Astrocyte (in vitro differentiated cells and primary cell): ENCODE data around the gene SMAD7. TPM values are rescaled to one million over a fixed set of nuclear protein-coding genes. Genes with fewer than 3 reads are reported as not detected.

Source experiments
- DNase-seq: peaks from one replicate; pipeline ENCODE4 v3.0.0-alpha.2; 2010; ENCODE audit warnings: low read depth
- FAIRE-seq: peaks from 2 replicates; lab custom pipeline; 2011; peaks lifted over from hg19 to GRCh38; lab: Jason Lieb, UNC
- H2AFZ ChIP-seq: 2 replicates; pipeline ENCODE4 v1.6.0; 2012; ENCODE audit warnings: low read depth, low read length, inconsistent platforms
- H3K27ac ChIP-seq: 2 replicates; pipeline ENCODE4 v1.5.1; 2011; ENCODE audit warnings: low read depth, low read length, inconsistent platforms
- H3K27me3 ChIP-seq: 2 replicates; pipeline ENCODE4 v1.6.0; 2011; ENCODE audit warnings: low read length, inconsistent platforms; ENCODE audit not compliant: insufficient read depth
- H3K36me3 ChIP-seq: 2 replicates; pipeline ENCODE4 v1.5.1; 2011; ENCODE audit warnings: low read length, inconsistent platforms; ENCODE audit not compliant: insufficient read depth
- H3K4me1 ChIP-seq: 2 replicates; pipeline ENCODE4 v1.5.1; 2011; ENCODE audit warnings: low read length, inconsistent platforms; ENCODE audit not compliant: insufficient read depth
- H3K4me2 ChIP-seq: 2 replicates; pipeline ENCODE4 v1.6.0; 2012; ENCODE audit warnings: low read length, inconsistent platforms
- H3K4me3 ChIP-seq: 2 replicates; pipeline ENCODE4 v1.5.1; 2011; ENCODE audit warnings: low read depth, mild to moderate bottlenecking, low read length, inconsistent platforms; ENCODE audit not compliant: insufficient read depth
- H3K79me2 ChIP-seq: 2 replicates; pipeline ENCODE4 v1.6.0; 2012; ENCODE audit warnings: mild to moderate bottlenecking, low read length, inconsistent platforms; ENCODE audit not compliant: insufficient read depth
- H3K9ac ChIP-seq: 2 replicates; pipeline ENCODE4 v1.6.0; 2012; ENCODE audit warnings: mild to moderate bottlenecking, low read length, inconsistent platforms
- H3K9me3 ChIP-seq: 2 replicates; pipeline ENCODE4 v1.5.1; 2012; ENCODE audit warnings: low read depth, mild to moderate bottlenecking, low read length, inconsistent platforms; ENCODE audit not compliant: insufficient read depth
- H4K20me1 ChIP-seq: 2 replicates; pipeline ENCODE4 v1.6.0; 2012; ENCODE audit warnings: low read length, inconsistent platforms; ENCODE audit not compliant: insufficient read depth
- H3K27ac Mint-ChIP-seq: one replicate; pipeline ENCODE4 v1.8.0; 2021; ENCODE audit warnings: mild to moderate bottlenecking, mixed read lengths; ENCODE audit not compliant: unreplicated experiment
- H3K27me3 Mint-ChIP-seq: one replicate; pipeline ENCODE4 v1.8.0; 2021; ENCODE audit warnings: low read depth, mixed read lengths; ENCODE audit not compliant: unreplicated experiment
- H3K36me3 Mint-ChIP-seq: one replicate; pipeline ENCODE4 v1.8.0; 2021; ENCODE audit warnings: low read depth, mixed read lengths; ENCODE audit not compliant: unreplicated experiment
- H3K4me1 Mint-ChIP-seq: one replicate; pipeline ENCODE4 v1.8.0; 2021; ENCODE audit warnings: low read depth, mixed read lengths; ENCODE audit not compliant: unreplicated experiment
- H3K4me3 Mint-ChIP-seq: one replicate; pipeline ENCODE4 v1.8.0; 2021; ENCODE audit warnings: mild to moderate bottlenecking, moderate library complexity, mixed read lengths; ENCODE audit not compliant: unreplicated experiment
- H3K9me3 Mint-ChIP-seq: one replicate; pipeline ENCODE4 v1.8.0; 2021; ENCODE audit warnings: mild to moderate bottlenecking, mixed read lengths; ENCODE audit not compliant: unreplicated experiment
- EZH2 ChIP-seq: IDR thresholded peaks from 2 replicates; pipeline ENCODE4 v1.6.1; 2012; ENCODE audit warnings: mild to moderate bottlenecking, low read length, inconsistent platforms; ENCODE audit not compliant: insufficient read depth
- total RNA-seq: library from RNA; stranded (reverse); gene quantifications from 2 replicates; pipeline ENCODE4 v1.2.1, GENCODE V29; 2021
- TF ChIP-seq, protein P1 (sequence below): IDR thresholded peaks from 2 replicates; pipeline ENCODE4 v1.5.1; 2011; ENCODE audit warnings: low read depth, mild to moderate bottlenecking, inconsistent platforms, low read length, moderate library complexity; ENCODE audit not compliant: insufficient read depth

The SMAD7 gene
- total RNA-seq, 1 donor from 2014 or later, result 62.9 TPM

DNA sequence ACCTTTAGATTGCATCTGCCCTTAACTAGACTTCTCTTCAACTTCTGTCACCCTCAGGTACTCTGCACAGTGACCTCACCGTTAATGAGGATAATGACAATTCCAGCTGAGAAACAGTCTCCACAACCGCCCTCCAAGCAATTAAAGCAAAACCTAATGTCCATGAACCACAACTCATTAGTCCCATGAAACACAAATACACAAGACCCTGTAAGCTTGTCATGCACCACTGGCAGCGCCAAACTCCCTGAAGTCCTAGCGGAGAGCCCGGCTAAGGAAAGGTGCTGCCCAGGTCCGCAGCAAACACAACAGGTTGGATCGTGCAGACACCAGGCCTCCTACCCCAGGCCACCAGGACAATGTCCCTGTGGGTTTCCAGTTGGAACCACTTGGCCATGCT, 7.4 kb downstream of the SMAD7 start:
- H3K9ac ChIP-seq, result peak overlapping the region; percentile 97
- Mint-ChIP-seq H3K27me3 (no peaks in the 10 kb centered on the region), H3K36me3 (peaks cover 41% of the 10 kb centered on the region), H3K27ac (peak overlapping the region; percentile 83), H3K4me1 (peaks cover 72% of the 10 kb centered on the region), H3K9me3 (no peaks in the 10 kb centered on the region), H3K4me3 (peak overlapping the region; percentile 96)
- no peaks in the 10 kb centered on the region for H3K9me3 ChIP-seq
- H2AFZ ChIP-seq, result no peak overlapping the region
- peak overlapping the region; percentile 43 for H3K4me3 ChIP-seq
- peak overlapping the region; percentile 100 for H3K4me2 ChIP-seq
- peaks cover 100% of the 10 kb centered on the region for H3K79me2 ChIP-seq
- peaks cover 97% of the 10 kb centered on the region for H3K4me1 ChIP-seq
- peaks cover 50% of the 10 kb centered on the region for H3K36me3 ChIP-seq
- FAIRE-seq (no peak), DNase-seq (no peak)
- H3K27me3 ChIP-seq, result no peaks in the 10 kb centered on the region
- H4K20me1 ChIP-seq, result peaks cover 94% of the 10 kb centered on the region
- H3K27ac ChIP-seq, result peak overlapping the region; percentile 93
- TF ChIP-seq EZH2, result no peak
- TF ChIP-seq, protein P1, sequence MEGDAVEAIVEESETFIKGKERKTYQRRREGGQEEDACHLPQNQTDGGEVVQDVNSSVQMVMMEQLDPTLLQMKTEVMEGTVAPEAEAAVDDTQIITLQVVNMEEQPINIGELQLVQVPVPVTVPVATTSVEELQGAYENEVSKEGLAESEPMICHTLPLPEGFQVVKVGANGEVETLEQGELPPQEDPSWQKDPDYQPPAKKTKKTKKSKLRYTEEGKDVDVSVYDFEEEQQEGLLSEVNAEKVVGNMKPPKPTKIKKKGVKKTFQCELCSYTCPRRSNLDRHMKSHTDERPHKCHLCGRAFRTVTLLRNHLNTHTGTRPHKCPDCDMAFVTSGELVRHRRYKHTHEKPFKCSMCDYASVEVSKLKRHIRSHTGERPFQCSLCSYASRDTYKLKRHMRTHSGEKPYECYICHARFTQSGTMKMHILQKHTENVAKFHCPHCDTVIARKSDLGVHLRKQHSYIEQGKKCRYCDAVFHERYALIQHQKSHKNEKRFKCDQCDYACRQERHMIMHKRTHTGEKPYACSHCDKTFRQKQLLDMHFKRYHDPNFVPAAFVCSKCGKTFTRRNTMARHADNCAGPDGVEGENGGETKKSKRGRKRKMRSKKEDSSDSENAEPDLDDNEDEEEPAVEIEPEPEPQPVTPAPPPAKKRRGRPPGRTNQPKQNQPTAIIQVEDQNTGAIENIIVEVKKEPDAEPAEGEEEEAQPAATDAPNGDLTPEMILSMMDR, result no peak

DNA sequence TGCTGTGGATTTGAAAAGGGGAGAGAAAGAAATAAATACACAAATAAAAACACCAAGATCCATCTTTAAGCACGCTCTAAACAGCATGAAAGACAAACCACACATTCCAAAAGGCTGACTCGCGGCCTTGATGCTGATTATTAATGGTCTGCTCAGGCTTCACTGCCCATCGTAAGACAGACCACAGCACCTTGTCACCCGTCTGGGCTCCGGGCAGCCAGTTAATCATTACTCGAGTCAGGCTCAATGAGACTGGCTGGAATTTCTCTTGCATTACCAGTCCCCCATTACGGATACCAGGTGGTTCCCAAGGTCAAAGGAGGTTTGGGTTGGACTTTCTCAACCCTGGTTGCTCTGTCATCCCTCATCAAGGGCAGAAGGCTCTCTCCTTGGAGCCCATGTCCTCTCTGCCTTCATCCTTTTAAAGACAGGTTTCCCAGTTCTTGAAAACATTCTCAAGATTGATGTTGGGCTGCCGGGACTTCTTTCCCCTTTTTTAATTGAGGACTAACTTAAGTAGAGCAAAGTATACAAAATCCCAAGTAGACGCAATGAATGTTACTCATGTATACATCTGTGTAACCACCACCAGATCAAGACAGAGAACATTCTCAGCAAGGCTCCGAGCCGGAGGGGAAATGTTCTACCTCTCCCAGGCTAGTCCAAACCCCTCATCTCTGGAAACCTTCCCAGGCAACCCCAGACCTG, 8.1 kb downstream of the SMAD7 start:
- H3K27me3 ChIP-seq, result no peaks in the 10 kb centered on the region
- TF ChIP-seq, protein P1, result no peak
- TF ChIP-seq EZH2, result no peak
- H3K9me3 ChIP-seq, result no peaks in the 10 kb centered on the region
- Mint-ChIP-seq H3K4me3 (peak overlapping the region; percentile 96), H3K9me3 (no peaks in the 10 kb centered on the region), H3K27ac (peak overlapping the region; percentile 83), H3K27me3 (no peaks in the 10 kb centered on the region), H3K4me1 (peaks cover 78% of the 10 kb centered on the region), H3K36me3 (peaks cover 35% of the 10 kb centered on the region)
- peak; percentile 99 for DNase-seq
- H3K4me2 ChIP-seq, result peak overlapping the region; percentile 100
- peaks cover 100% of the 10 kb centered on the region for H3K79me2 ChIP-seq
- H3K4me3 ChIP-seq, result peak overlapping the region; percentile 43
- H3K27ac ChIP-seq, result peak overlapping the region; percentile 93
- FAIRE-seq, result peak; percentile 99
- peak overlapping the region; percentile 97 for H3K9ac ChIP-seq
- peaks cover 94% of the 10 kb centered on the region for H4K20me1 ChIP-seq
- peaks cover 47% of the 10 kb centered on the region for H3K36me3 ChIP-seq
- no peak overlapping the region for H2AFZ ChIP-seq
- H3K4me1 ChIP-seq, result peaks cover 99% of the 10 kb centered on the region

DNA sequence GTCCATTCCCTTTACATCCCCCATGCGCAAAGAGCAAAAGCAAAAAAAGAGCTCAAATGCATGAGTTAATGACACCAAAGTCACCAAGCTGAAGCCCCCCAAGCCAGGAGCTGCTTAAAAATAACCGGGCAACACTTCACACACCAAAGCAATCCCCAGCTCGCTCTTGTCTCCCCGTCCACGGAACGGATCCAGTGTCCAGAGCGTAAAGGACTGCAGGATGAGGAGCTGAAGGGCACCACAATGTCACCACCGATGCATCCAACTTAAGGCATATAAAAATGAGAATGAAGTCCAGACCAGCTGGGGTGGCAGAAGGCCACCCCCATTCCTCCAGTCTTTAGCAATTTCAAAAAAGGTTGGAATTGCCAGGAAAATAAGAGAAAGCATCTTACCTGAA, 8.7 kb downstream of the SMAD7 start:
- peaks cover 83% of the 10 kb centered on the region for H3K4me1 Mint-ChIP-seq
- peaks cover 42% of the 10 kb centered on the region for H3K36me3 ChIP-seq
- peak overlapping the region; percentile 100 for H3K4me2 ChIP-seq
- H3K79me2 ChIP-seq, result peaks cover 100% of the 10 kb centered on the region
- H4K20me1 ChIP-seq, result peaks cover 94% of the 10 kb centered on the region
- FAIRE-seq (no peak), DNase-seq (no peak)
- no peaks in the 10 kb centered on the region for H3K27me3 Mint-ChIP-seq
- H3K4me3 ChIP-seq, result peak overlapping the region; percentile 38
- H3K9ac ChIP-seq, result peak overlapping the region; percentile 78
- no peak overlapping the region for H2AFZ ChIP-seq
- TF ChIP-seq EZH2, result no peak
- TF ChIP-seq, protein P1, result no peak
- peak overlapping the region; percentile 83 for H3K27ac Mint-ChIP-seq
- H3K27ac ChIP-seq, result peak overlapping the region; percentile 93
- H3K9me3 Mint-ChIP-seq, result no peaks in the 10 kb centered on the region
- H3K4me3 Mint-ChIP-seq, result peak overlapping the region; percentile 96
- no peaks in the 10 kb centered on the region for H3K9me3 ChIP-seq
- peaks cover 29% of the 10 kb centered on the region for H3K36me3 Mint-ChIP-seq
- H3K27me3 ChIP-seq, result no peaks in the 10 kb centered on the region
- peaks cover 99% of the 10 kb centered on the region for H3K4me1 ChIP-seq
